GM12878 (cell line): ENCODE results near the gene HMGN1. TPM values are rescaled to one million over a fixed set of nuclear protein-coding genes. Genes with fewer than 3 reads are reported as not detected.

Experiments
- ATAC-seq: fragments of 200-7000 bp; cut with Tn5 transposase; 3 replicates; pipeline ENCODE4 v1.9.1; 2020; ENCODE audit warnings: mild to moderate bottlenecking, moderate library complexity
- BruUV-seq: library from RNA; stranded (reverse); fragments of 400-500 nt; replicated peaks from 2 replicates; lab custom pipeline; 2021; lab: Mats Ljungman, UMichigan
- CTCF ChIA-PET: fragments of 300-600 bp; sonication (Branson Sonifier 250); formaldehyde crosslinking; extraction: SDS; loops from one replicate; lab custom pipeline; 2021; ENCODE audit warnings: inconsistent platforms; lab: Yijun Ruan, JAX
- POLR2A ChIA-PET: fragments of 350-600 bp; formaldehyde crosslinking; extraction: SDS; loops from one replicate; lab custom pipeline; 2021; ENCODE audit warnings: inconsistent platforms; lab: Charles Lee
- RAD21 ChIA-PET: fragments of 300-600 bp; sonication (Branson Sonifier 250); formaldehyde crosslinking; loops from one replicate; lab custom pipeline; 2023; ENCODE audit warnings: antibody characterized with exemption; ENCODE audit not compliant: unreplicated experiment; lab: Charles Lee
- SMC1A ChIA-PET: fragments of 300-600 bp; sonication (Branson Sonifier 250); formaldehyde crosslinking; loops from one replicate; lab custom pipeline; 2023; ENCODE audit not compliant: unreplicated experiment, uncharacterized antibody; lab: Charles Lee
- DNase-seq: peaks from one replicate; pipeline ENCODE4 v3.0.0-alpha.2; 2011; ENCODE audit warnings: low read depth, low spot score
- FAIRE-seq: peaks from 3 replicates; lab custom pipeline; 2011; peaks lifted over from hg19 to GRCh38; lab: Jason Lieb, UNC
- H2AFZ ChIP-seq: 2 replicates; pipeline ENCODE4 v1.6.0; 2011; ENCODE audit warnings: low read depth, low read length, control low read depth; ENCODE audit not compliant: control insufficient read depth
- H3K27ac ChIP-seq: 2 replicates; pipeline ENCODE4 v1.5.1; 2011; ENCODE audit warnings: control low read depth; ENCODE audit not compliant: control insufficient read depth, insufficient read depth
- H3K27me3 ChIP-seq, 2 experiments: replicated peaks in 1 of 2; 2 replicates each; pipeline versions ENCODE4 v1.6.0 to v1.6.1; 2011; ENCODE audit warnings: low read length in 1 of 2; ENCODE audit not compliant: control insufficient read depth in 2 of 2, insufficient read depth in 2 of 2
- H3K36me3 ChIP-seq, 2 experiments: 2 replicates each; pipeline ENCODE4 v1.5.1; 2011; ENCODE audit warnings: low read length in 1 of 2; ENCODE audit not compliant: control insufficient read depth in 2 of 2, insufficient read depth in 2 of 2
- H3K4me1 ChIP-seq: 2 replicates; pipeline ENCODE4 v1.6.1; 2011; ENCODE audit warnings: mild to moderate bottlenecking, low read length, moderate library complexity, mixed read lengths; ENCODE audit not compliant: control insufficient read depth, insufficient read depth
- H3K4me2 ChIP-seq: 2 replicates; pipeline ENCODE4 v1.6.0; 2011; ENCODE audit warnings: control low read depth; ENCODE audit not compliant: control insufficient read depth, insufficient read depth
- H3K4me3 ChIP-seq: fragments of 200-600 bp; sonication (generic); 2 replicates; pipeline ENCODE4 v1.5.1; 2016
- H3K79me2 ChIP-seq: 2 replicates; pipeline ENCODE4 v1.6.0; 2011; ENCODE audit warnings: low read length; ENCODE audit not compliant: control insufficient read depth, insufficient read depth
- H3K9ac ChIP-seq: 2 replicates; pipeline ENCODE4 v1.8.0; 2011; ENCODE audit warnings: low read length, control low read depth, mixed read lengths; ENCODE audit not compliant: control insufficient read depth, insufficient read depth
- H3K9me3 ChIP-seq: replicated peaks from 3 replicates; pipeline ENCODE4 v1.5.1; 2011; ENCODE audit warnings: mild to moderate bottlenecking, low read length; ENCODE audit not compliant: control insufficient read depth, insufficient read depth
- H4K20me1 ChIP-seq: 2 replicates; pipeline ENCODE4 v1.6.0; 2011; ENCODE audit not compliant: control insufficient read depth, insufficient read depth
- ATF7 ChIP-seq: fragments of 450-650 bp; IDR thresholded peaks from 2 replicates; pipeline ENCODE4 v1.6.1; 2016; ENCODE audit warnings: low read depth, mild to moderate bottlenecking
- CHD4 ChIP-seq: fragments of 200-600 bp; sonication (generic); IDR thresholded peaks from 2 replicates; pipeline ENCODE4 v1.6.1; 2016; ENCODE audit warnings: mild to moderate bottlenecking
- CREM ChIP-seq: IDR thresholded peaks from 2 replicates; pipeline ENCODE4 v1.6.1; 2014; ENCODE audit warnings: antibody characterized with exemption, low read depth
- HCFC1 ChIP-seq: fragments of 150-350 bp; IDR thresholded peaks from 2 replicates; pipeline ENCODE4 v1.6.1; 2014; ENCODE audit warnings: low read length
- HDAC6 ChIP-seq: fragments of 200-600 bp; sonication (generic); IDR thresholded peaks from one replicate; pipeline ENCODE4 v1.8.0; 2017; ENCODE audit warnings: antibody characterized with exemption; ENCODE audit not compliant: unreplicated experiment
- HDGF ChIP-seq: fragments of 450-650 bp; IDR thresholded peaks from 2 replicates; pipeline ENCODE4 v1.6.1; 2016; ENCODE audit warnings: antibody characterized with exemption
- IKZF1 ChIP-seq: fragments of 450-650 bp; conservative IDR thresholded peaks from 2 replicates; pipeline ENCODE4 v1.6.1; 2017; ENCODE audit warnings: antibody characterized with exemption, mild to moderate bottlenecking
- RB1 ChIP-seq: fragments of 450-650 bp; formaldehyde crosslinking; IDR thresholded peaks from 2 replicates; pipeline ENCODE4 v1.6.1; 2017; ENCODE audit warnings: mild to moderate bottlenecking, borderline replicate concordance
- WGBS: methylation state at CpG from one replicate; pipeline ENCODE4 v1.1.6; 2016; ENCODE audit warnings: low lambda C conversion rate; ENCODE audit not compliant: insufficient replicate concordance, insufficient coverage; ENCODE audit errors: missing lambda C conversion rate; 5-methylcytosine and 5-hydroxymethylcytosine counted together
- in situ Hi-C: fragments of 300-500 bp; cut with MboI; formaldehyde crosslinking; loops from 9 replicates; pipeline ENCODE4 v1.14.3; 2018; ENCODE audit warnings: mixed read lengths
- intact Hi-C: fragments of 100-400 bp; cut with micrococcal nuclease; formaldehyde crosslinking; loops from one replicate; pipeline ENCODE4 v1.14.2; 2022; ENCODE audit not compliant: unreplicated experiment
- polyA plus RNA-seq, 11 experiments: library from polyadenylated mRNA; depleted of rRNA in 4 of 11; unstranded in 6 of 11; stranded (reverse) in 5 of 11; fragments of >200 nt; fragmentation: Nextera tagmentation in 4 of 11; fragmentation: Illumina TruSeq in 1 of 11; extraction: Ambion mirVana in 4 of 11; extraction: Trizol in 1 of 11; gene quantifications; 1 replicate in 1 of 11; 2 replicates in 10 of 11; pipeline versions ENCODE4 v1.2.1 to v1.2.3, GENCODE V29; 2011 to 2016; ENCODE audit warnings: inconsistent platforms in 2 of 11, missing spikeins in 2 of 11, low read depth in 1 of 11
- total RNA-seq, 4 experiments: library from RNA; depleted of rRNA in 3 of 4; stranded (reverse); fragments of >200 nt in 3 of 4; fragmentation: Illumina TruSeq in 1 of 4; extraction: Trizol in 1 of 4; gene quantifications; 2 replicates each; pipeline versions ENCODE4 v1.2.1 to v1.2.3, GENCODE V29; 2013 to 2021
- TF ChIP-seq, protein P1 (sequence below), 3 experiments: IDR thresholded peaks in 2 of 3; conservative IDR thresholded peaks in 1 of 3; 2 replicates each; pipeline ENCODE4 v1.5.1; 2011; ENCODE audit warnings: low read depth in 3 of 3, low read length in 3 of 3, mild to moderate bottlenecking in 3 of 3, control low read depth in 2 of 3, moderate library complexity in 2 of 3, inconsistent platforms in 1 of 3, mixed read lengths in 1 of 3; ENCODE audit not compliant: control insufficient read depth in 2 of 3, insufficient read depth in 1 of 3; ENCODE audit errors: extremely low read depth in 1 of 3
- TF ChIP-seq, protein P2 (sequence below): IDR thresholded peaks from 2 replicates; pipeline ENCODE4 v1.6.1; 2012; ENCODE audit warnings: low read depth, low read length, improper control_type of control experiment
- TF ChIP-seq, protein P3 (sequence below): fragments of 450-650 bp; conservative IDR thresholded peaks from 2 replicates; pipeline ENCODE4 v1.6.1; 2017; ENCODE audit warnings: mild to moderate bottlenecking, moderate library complexity
- TF ChIP-seq, protein P4 (sequence below): fragments of 450-650 bp; IDR thresholded peaks from 2 replicates; pipeline ENCODE4 v1.6.1; 2017; ENCODE audit warnings: mild to moderate bottlenecking
- TF ChIP-seq, protein P5 (sequence below): fragments of 450-650 bp; formaldehyde crosslinking; IDR thresholded peaks from 2 replicates; pipeline ENCODE4 v1.4.0; 2020; ENCODE audit warnings: mild to moderate bottlenecking, moderate library complexity

HMGN1 gene
- total and polyA plus RNA-seq, 10 of the 15 experiments (the other 5 are each of a cell fraction or from before 2014, with no cell fraction given) = 120 to 798 (median 396) TPM

DNA sequence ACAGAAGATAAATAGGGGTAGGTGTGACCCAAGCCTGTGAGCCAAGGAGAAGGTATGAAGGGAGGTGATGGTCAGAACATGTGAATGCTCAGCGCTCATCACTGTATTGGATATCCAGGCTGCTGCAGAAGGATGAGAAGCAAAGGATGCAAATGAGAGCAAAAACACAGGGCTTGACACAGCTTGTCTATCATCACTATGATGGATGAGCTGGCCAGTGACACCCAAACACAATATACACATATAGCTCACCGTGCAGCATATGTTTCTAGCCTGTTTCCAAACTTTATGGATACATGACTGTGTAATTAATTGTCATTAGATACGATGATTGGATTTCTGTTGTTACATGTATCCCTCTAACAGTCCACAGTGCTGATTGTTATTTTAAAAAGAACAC, 13.8 kb upstream of the HMGN1 start (continued):
- TF ChIP-seq, protein P1, sequence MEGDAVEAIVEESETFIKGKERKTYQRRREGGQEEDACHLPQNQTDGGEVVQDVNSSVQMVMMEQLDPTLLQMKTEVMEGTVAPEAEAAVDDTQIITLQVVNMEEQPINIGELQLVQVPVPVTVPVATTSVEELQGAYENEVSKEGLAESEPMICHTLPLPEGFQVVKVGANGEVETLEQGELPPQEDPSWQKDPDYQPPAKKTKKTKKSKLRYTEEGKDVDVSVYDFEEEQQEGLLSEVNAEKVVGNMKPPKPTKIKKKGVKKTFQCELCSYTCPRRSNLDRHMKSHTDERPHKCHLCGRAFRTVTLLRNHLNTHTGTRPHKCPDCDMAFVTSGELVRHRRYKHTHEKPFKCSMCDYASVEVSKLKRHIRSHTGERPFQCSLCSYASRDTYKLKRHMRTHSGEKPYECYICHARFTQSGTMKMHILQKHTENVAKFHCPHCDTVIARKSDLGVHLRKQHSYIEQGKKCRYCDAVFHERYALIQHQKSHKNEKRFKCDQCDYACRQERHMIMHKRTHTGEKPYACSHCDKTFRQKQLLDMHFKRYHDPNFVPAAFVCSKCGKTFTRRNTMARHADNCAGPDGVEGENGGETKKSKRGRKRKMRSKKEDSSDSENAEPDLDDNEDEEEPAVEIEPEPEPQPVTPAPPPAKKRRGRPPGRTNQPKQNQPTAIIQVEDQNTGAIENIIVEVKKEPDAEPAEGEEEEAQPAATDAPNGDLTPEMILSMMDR (IDR thresholded peaks at IDR 0.05 in 2 of 3, conservative IDR thresholded peaks at IDR 0.05 in 1 of 3; ENCODE audit: control insufficient read depth in 2 of 3, extremely low read depth in 1 of 3, insufficient read depth in 1 of 3, low read depth in 3 of 3, low read length in 3 of 3) = no peak
- TF ChIP-seq, protein P2, sequence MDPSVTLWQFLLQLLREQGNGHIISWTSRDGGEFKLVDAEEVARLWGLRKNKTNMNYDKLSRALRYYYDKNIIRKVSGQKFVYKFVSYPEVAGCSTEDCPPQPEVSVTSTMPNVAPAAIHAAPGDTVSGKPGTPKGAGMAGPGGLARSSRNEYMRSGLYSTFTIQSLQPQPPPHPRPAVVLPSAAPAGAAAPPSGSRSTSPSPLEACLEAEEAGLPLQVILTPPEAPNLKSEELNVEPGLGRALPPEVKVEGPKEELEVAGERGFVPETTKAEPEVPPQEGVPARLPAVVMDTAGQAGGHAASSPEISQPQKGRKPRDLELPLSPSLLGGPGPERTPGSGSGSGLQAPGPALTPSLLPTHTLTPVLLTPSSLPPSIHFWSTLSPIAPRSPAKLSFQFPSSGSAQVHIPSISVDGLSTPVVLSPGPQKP = no peak
- TF ChIP-seq IKZF1 (no peak), RB1 (no peak)

DNA sequence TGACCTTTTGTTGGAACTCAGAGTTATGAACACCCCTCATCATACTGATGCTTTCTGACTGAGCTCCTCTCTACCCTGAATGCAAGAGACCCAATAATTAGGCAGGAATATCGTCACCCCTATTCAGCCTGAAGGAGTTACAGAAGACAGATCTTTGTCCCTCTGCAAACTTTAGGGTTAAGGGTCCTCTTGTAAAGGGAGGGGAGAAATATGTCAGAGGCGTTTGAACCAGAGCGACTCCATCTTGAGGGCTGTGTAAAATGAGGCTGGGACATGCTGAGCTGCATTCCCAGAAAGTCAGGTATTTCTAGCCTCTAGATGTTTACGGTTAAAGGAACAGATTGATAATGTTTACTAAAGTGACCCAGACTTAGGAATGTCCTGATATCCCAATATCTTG, 10.5 kb upstream of the HMGN1 start:
- RAD21 ChIA-PET = no interaction called here
- DNase-seq (no peak), FAIRE-seq (no peak), ATAC-seq (no peak)
- Histone ChIP-seq H3K4me2 (no peak overlapping the region), H3K9me3 (no peaks in the 10 kb centered on the region), H3K27me3 (no peaks in the 10 kb centered on the region), H3K9ac (no peak overlapping the region), H3K27ac (no peak overlapping the region), H3K79me2 (no peaks in the 10 kb centered on the region), H3K4me3 (no peak overlapping the region), H3K36me3 (no peaks in the 10 kb centered on the region), H4K20me1 (no peaks in the 10 kb centered on the region), H3K4me1 (no peaks in the 10 kb centered on the region), H2AFZ (no peak overlapping the region)
- POLR2A ChIA-PET = no interaction called here
- 33% methylated on average over 4 of the region's 4 CpGs for WGBS
- intact Hi-C loops = no loop called here
- CTCF ChIA-PET = no interaction called here
- SMC1A ChIA-PET = no interaction called here
- in situ Hi-C loops = no loop called here
- BruUV-seq = no TSS peak
- no peak for TF ChIP-seq CHD4
- TF ChIP-seq, protein P3, sequence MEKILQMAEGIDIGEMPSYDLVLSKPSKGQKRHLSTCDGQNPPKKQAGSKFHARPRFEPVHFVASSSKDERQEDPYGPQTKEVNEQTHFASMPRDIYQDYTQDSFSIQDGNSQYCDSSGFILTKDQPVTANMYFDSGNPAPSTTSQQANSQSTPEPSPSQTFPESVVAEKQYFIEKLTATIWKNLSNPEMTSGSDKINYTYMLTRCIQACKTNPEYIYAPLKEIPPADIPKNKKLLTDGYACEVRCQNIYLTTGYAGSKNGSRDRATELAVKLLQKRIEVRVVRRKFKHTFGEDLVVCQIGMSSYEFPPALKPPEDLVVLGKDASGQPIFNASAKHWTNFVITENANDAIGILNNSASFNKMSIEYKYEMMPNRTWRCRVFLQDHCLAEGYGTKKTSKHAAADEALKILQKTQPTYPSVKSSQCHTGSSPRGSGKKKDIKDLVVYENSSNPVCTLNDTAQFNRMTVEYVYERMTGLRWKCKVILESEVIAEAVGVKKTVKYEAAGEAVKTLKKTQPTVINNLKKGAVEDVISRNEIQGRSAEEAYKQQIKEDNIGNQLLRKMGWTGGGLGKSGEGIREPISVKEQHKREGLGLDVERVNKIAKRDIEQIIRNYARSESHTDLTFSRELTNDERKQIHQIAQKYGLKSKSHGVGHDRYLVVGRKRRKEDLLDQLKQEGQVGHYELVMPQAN = no peak
- TF ChIP-seq HCFC1 = no peak
- TF ChIP-seq ATF7 = no peak
- TF ChIP-seq HDAC6 = no peak
- no peak for TF ChIP-seq CREM
- no peak for TF ChIP-seq IKZF1
- TF ChIP-seq, protein P4, sequence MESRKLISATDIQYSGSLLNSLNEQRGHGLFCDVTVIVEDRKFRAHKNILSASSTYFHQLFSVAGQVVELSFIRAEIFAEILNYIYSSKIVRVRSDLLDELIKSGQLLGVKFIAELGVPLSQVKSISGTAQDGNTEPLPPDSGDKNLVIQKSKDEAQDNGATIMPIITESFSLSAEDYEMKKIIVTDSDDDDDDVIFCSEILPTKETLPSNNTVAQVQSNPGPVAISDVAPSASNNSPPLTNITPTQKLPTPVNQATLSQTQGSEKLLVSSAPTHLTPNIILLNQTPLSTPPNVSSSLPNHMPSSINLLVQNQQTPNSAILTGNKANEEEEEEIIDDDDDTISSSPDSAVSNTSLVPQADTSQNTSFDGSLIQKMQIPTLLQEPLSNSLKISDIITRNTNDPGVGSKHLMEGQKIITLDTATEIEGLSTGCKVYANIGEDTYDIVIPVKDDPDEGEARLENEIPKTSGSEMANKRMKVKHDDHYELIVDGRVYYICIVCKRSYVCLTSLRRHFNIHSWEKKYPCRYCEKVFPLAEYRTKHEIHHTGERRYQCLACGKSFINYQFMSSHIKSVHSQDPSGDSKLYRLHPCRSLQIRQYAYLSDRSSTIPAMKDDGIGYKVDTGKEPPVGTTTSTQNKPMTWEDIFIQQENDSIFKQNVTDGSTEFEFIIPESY = no peak
- TF ChIP-seq HDGF = no peak
- TF ChIP-seq, protein P5, sequence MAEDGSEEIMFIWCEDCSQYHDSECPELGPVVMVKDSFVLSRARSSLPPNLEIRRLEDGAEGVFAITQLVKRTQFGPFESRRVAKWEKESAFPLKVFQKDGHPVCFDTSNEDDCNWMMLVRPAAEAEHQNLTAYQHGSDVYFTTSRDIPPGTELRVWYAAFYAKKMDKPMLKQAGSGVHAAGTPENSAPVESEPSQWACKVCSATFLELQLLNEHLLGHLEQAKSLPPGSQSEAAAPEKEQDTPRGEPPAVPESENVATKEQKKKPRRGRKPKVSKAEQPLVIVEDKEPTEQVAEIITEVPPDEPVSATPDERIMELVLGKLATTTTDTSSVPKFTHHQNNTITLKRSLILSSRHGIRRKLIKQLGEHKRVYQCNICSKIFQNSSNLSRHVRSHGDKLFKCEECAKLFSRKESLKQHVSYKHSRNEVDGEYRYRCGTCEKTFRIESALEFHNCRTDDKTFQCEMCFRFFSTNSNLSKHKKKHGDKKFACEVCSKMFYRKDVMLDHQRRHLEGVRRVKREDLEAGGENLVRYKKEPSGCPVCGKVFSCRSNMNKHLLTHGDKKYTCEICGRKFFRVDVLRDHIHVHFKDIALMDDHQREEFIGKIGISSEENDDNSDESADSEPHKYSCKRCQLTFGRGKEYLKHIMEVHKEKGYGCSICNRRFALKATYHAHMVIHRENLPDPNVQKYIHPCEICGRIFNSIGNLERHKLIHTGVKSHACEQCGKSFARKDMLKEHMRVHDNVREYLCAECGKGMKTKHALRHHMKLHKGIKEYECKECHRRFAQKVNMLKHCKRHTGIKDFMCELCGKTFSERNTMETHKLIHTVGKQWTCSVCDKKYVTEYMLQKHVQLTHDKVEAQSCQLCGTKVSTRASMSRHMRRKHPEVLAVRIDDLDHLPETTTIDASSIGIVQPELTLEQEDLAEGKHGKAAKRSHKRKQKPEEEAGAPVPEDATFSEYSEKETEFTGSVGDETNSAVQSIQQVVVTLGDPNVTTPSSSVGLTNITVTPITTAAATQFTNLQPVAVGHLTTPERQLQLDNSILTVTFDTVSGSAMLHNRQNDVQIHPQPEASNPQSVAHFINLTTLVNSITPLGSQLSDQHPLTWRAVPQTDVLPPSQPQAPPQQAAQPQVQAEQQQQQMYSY (CRISPR knock-in tag) = no peak
